GM12801 (cell line): ENCODE results near the gene MYMK.

ENCODE experiments used
- CTCF ChIP-seq: IDR thresholded peaks from one replicate; pipeline ENCODE4 v1.5.1; 2011; ENCODE audit warnings: control low read depth; ENCODE audit not compliant: insufficient read length; ENCODE audit errors: extremely low read depth

The MYMK gene

DNA sequence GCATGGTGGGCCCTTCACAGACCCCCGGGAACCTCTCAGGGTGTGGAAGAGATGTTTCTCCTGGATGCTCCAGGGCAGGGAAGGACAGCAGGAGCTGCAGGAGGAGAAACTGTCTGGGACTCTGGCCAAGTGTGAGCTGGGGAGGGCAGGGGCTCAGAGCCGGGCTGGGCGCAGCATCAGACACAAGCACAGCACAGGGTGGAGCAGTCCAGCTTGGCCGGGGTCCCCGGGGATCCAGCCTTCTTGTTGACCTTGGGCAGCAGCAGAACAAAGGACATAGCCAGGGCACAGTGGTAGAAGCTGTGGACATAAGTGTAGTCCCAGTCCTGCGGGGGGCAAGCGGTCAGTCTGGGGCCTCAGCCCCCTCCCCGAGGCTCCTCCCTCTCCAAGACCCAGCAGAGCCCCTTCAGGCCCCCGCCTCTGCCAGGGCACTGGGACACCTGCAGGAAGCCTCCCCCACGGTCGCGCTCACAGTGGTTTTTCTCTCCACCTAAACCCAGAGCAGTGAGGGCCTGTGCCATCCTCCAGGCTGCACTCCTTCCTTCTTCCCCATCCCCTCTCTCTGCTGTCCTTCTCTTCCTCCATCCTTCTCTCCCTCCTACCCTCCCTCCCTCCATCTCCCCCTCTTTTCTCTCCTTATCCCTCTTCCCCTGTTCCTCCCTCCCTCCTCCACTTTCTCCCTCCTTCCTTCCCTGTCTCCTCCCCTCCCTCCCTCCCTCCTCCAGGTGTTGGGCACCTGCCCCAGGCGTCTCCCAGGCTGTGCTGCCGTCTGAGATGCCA is 10.1 kb downstream of the MYMK start:
- no peak for TF ChIP-seq CTCF

- TF ChIP-seq CTCF, result no peak
Observed at GRCh38 chr9:133513214-133514100, 11.3 kb downstream of the MYMK start.

GRCh38 chr9:133512253-133513213 is 12.2 kb downstream of the MYMK start:
- no peak for TF ChIP-seq CTCF

- no peak for TF ChIP-seq CTCF
Observed at GRCh38 chr9:133511607-133512006, 13.2 kb downstream of the MYMK start.

GRCh38 chr9:133510926-133511505 is 13.7 kb downstream of the MYMK start:
- no peak for TF ChIP-seq CTCF

DNA sequence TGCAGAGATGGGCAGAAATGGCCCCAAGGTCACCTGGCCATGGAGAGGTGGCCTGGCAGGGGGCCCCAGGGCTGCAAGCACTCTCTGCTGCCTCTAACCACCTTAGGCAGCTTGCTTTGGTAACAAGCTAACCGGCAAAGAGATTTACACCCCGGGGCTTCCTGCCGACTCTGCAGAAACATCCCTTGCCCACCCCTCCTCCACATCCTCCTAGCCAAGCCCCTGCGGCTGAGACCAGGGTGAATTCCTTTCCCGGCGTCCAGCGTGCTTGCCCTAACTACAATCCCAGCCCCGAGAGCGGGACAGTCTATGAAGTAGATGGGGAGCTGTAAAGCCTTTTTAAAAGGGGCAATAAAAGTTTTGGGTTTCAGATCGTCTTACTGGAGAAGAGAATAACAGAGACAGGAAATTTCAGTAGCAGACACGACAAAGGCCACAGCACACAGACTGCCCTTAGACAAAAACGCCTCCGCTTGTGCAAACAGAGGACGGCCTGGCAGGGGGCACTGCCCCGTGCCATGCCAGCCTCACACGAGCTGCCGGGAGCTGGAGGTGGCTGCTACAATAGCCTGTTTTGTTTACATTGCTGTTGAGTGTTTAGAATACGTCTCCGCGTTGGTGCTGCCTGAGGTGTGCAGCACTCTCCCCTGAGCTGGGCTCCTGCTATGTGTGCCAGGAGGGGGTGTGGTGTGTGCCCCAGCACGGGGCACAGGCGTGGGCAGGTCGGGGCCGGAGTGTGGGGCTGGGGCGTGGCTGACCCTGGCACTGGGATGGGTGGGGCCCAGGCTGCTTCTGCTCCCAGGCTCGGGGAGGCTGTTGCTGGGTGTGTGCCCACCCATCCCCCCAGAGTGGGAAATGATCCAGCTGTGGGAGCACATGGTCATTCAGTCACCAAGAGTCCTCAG is 15.3 kb downstream of the MYMK start:
- no peak for TF ChIP-seq CTCF
